ENCODE results near the gene RELN.

RELN gene

GRCh38 chr7:103719070-103719469 lies 270.4 kb downstream of the RELN start:
- TF ChIP-seq MZF1 (tag by site-specific recombination; IDR thresholded peaks at IDR 0.05; ENCODE audit: borderline replicate concordance): no peak
- no peak for TF ChIP-seq ZNF843 (tag by site-specific recombination; IDR thresholded peaks at IDR 0.05)
- no peak for TF ChIP-seq ZFP69B (tag by site-specific recombination; IDR thresholded peaks at IDR 0.05)
- TF ChIP-seq, protein P1, sequence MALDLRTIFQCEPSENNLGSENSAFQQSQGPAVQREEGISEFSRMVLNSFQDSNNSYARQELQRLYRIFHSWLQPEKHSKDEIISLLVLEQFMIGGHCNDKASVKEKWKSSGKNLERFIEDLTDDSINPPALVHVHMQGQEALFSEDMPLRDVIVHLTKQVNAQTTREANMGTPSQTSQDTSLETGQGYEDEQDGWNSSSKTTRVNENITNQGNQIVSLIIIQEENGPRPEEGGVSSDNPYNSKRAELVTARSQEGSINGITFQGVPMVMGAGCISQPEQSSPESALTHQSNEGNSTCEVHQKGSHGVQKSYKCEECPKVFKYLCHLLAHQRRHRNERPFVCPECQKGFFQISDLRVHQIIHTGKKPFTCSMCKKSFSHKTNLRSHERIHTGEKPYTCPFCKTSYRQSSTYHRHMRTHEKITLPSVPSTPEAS (tag by site-specific recombination; IDR thresholded peaks at IDR 0.05): no peak
- no peak for TF ChIP-seq ZNF148 (tag by site-specific recombination; IDR thresholded peaks at IDR 0.05; ENCODE audit: borderline replicate concordance)
- no peak for TF ChIP-seq KLF9 (tag by site-specific recombination; IDR thresholded peaks at IDR 0.05; ENCODE audit: low read depth)
- TF ChIP-seq ZNF404 (tag by site-specific recombination; IDR thresholded peaks at IDR 0.05): no peak
- TF ChIP-seq, protein P2, sequence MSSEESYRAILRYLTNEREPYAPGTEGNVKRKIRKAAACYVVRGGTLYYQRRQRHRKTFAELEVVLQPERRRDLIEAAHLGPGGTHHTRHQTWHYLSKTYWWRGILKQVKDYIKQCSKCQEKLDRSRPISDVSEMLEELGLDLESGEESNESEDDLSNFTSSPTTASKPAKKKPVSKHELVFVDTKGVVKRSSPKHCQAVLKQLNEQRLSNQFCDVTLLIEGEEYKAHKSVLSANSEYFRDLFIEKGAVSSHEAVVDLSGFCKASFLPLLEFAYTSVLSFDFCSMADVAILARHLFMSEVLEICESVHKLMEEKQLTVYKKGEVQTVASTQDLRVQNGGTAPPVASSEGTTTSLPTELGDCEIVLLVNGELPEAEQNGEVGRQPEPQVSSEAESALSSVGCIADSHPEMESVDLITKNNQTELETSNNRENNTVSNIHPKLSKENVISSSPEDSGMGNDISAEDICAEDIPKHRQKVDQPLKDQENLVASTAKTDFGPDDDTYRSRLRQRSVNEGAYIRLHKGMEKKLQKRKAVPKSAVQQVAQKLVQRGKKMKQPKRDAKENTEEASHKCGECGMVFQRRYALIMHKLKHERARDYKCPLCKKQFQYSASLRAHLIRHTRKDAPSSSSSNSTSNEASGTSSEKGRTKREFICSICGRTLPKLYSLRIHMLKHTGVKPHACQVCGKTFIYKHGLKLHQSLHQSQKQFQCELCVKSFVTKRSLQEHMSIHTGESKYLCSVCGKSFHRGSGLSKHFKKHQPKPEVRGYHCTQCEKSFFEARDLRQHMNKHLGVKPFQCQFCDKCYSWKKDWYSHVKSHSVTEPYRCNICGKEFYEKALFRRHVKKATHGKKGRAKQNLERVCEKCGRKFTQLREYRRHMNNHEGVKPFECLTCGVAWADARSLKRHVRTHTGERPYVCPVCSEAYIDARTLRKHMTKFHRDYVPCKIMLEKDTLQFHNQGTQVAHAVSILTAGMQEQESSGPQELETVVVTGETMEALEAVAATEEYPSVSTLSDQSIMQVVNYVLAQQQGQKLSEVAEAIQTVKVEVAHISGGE (tag by site-specific recombination; conservative IDR thresholded peaks at IDR 0.05; ENCODE audit: low read depth): no peak
- TF ChIP-seq KLF7 (tag by site-specific recombination; IDR thresholded peaks at IDR 0.05; ENCODE audit: borderline replicate concordance): no peak
- TF ChIP-seq ZNF354C (tag by site-specific recombination; IDR thresholded peaks at IDR 0.05; ENCODE audit: borderline replicate concordance, low read depth): no peak
- no peak for TF ChIP-seq ZIC2 (tag by site-specific recombination; IDR thresholded peaks at IDR 0.05)
- TF ChIP-seq SP2 (tag by site-specific recombination; IDR thresholded peaks at IDR 0.05): no peak
- no peak for TF ChIP-seq ZSCAN18 (tag by site-specific recombination; IDR thresholded peaks at IDR 0.05)
- no peak for TF ChIP-seq ZNF510 (tag by site-specific recombination; IDR thresholded peaks at IDR 0.05; ENCODE audit: insufficient replicate concordance)
- TF ChIP-seq, protein P3, sequence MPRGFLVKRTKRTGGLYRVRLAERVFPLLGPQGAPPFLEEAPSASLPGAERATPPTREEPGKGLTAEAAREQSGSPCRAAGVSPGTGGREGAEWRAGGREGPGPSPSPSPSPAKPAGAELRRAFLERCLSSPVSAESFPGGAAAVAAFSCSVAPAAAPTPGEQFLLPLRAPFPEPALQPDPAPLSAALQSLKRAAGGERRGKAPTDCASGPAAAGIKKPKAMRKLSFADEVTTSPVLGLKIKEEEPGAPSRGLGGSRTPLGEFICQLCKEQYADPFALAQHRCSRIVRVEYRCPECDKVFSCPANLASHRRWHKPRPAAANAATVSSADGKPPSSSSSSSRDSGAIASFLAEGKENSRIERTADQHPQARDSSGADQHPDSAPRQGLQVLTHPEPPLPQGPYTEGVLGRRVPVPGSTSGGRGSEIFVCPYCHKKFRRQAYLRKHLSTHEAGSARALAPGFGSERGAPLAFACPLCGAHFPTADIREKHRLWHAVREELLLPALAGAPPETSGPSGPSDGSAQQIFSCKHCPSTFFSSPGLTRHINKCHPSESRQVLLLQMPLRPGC (tag by site-specific recombination; IDR thresholded peaks at IDR 0.05): no peak
- TF ChIP-seq ZNF560 (tag by site-specific recombination; IDR thresholded peaks at IDR 0.05; ENCODE audit: borderline replicate concordance): no peak
- H3K36me3 ChIP-seq (ENCODE audit: control insufficient read depth in 2 of 2, insufficient read depth in 1 of 2, low read length in 2 of 2): no peaks in the 10 kb centered on the region
- H3K9me3 ChIP-seq (ENCODE audit: control insufficient read depth, insufficient read depth, low read depth, low read length): no peaks in the 10 kb centered on the region
- H3K27ac ChIP-seq (ENCODE audit: extremely low read depth, low read depth, low read length): no peak overlapping the region
- H3K4me1 ChIP-seq (ENCODE audit: control insufficient read depth, insufficient read depth, low read length): no peaks in the 10 kb centered on the region
- no peak overlapping the region for H3K4me3 ChIP-seq (ENCODE audit: low read depth, low read length)
- ChIA-PET POLR2A (no interaction called here), CTCF (no interaction called here)

All from HEK293 (cell line).